RWPE2 (cell line): Measurements from ENCODE around the gene HRH2.

Source experiments
- ATAC-seq: fragments of 200-7000 bp; cut with Tn5 transposase; 3 replicates; pipeline ENCODE4 v1.9.1; 2021; ENCODE audit warnings: low read depth
- DNase-seq: peaks from one replicate; pipeline ENCODE4 v3.0.0-alpha.2; 2020; ENCODE audit warnings: low spot score
- H3K27ac ChIP-seq: fragments of 450-650 bp; 2 replicates; pipeline ENCODE4 v1.5.1; 2017; ENCODE audit warnings: mild to moderate bottlenecking; ENCODE audit not compliant: poor library complexity, severe bottlenecking
- H3K27me3 ChIP-seq: fragments of 250-450 bp; sonication (Bioruptor Pico); 2 replicates; pipeline ENCODE4 v1.5.1; 2021; ENCODE audit warnings: mild to moderate bottlenecking, moderate library complexity; ENCODE audit not compliant: insufficient read depth, poor library complexity, severe bottlenecking
- H3K36me3 ChIP-seq: fragments of 250-450 bp; sonication (Bioruptor Pico); 2 replicates; pipeline ENCODE4 v1.5.1; 2020; ENCODE audit warnings: low read depth, mild to moderate bottlenecking, moderate library complexity
- H3K4me1 ChIP-seq: fragments of 250-450 bp; sonication (Bioruptor Pico); 2 replicates; pipeline ENCODE4 v1.5.1; 2021; ENCODE audit warnings: mild to moderate bottlenecking, moderate library complexity; ENCODE audit not compliant: insufficient read depth, poor library complexity, severe bottlenecking
- H3K4me3 ChIP-seq: fragments of 250-450 bp; sonication (Bioruptor Pico); 2 replicates; pipeline ENCODE4 v1.5.1; 2021; ENCODE audit warnings: mild to moderate bottlenecking, moderate library complexity; ENCODE audit not compliant: severe bottlenecking
- H3K9me3 ChIP-seq: fragments of 250-450 bp; sonication (Bioruptor Pico); 2 replicates; pipeline ENCODE4 v1.5.1; 2021; ENCODE audit warnings: mild to moderate bottlenecking, moderate library complexity; ENCODE audit not compliant: severe bottlenecking
- CTCF ChIP-seq: fragments of 450-650 bp; IDR thresholded peaks from one replicate; pipeline ENCODE4 v1.5.1; 2017; ENCODE audit warnings: mild to moderate bottlenecking, moderate library complexity; ENCODE audit not compliant: poor library complexity, severe bottlenecking

The HRH2 gene

DNA sequence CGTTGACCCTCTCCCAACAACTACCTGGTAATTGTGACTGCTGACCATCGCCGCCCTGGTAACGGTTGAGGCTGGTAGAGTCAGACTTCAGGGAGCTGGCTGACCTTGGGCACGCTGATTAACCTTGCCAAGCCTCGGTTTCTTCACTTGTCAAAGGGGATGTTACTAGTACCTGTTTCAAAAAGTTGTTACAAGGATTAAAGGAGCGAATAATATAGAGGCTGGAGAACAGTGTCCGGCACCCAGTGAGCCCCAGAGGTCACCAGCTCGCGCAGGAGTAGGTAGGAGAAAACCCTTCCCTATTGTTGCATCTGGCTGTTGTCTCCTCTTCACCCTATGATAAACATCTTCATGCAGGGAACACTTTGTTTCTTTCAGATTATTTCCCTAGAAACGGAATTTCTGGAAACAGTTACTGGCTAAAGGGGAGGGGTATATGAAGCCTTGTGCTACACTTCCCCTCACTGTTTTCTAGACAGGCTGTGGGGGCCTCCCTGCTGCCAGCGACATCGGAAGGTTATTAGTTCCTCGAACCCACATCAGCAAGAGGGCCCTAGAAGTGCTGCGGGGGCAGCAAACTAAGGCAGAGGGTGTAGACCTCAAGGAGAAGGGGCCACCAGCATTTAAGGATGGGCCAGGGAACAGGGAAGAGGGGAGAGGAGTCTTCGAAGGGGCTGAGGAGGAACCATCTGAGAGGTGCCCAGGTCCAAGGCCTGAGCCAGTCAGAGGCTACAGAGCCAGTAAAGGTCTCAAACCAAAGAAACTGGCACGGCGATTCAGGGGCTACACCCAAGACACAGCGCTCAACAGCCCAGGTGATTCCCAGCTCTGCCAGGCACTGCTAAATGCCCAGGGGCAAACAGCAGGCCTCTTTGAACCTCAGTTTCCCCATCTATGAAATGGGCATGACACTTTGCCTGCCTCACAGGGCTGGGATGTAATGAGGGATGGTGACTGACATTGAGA, 37.6 kb downstream of the HRH2 start:
- ATAC-seq, result no peak
- H3K27ac ChIP-seq, result no peak overlapping the region
- H3K4me1 ChIP-seq, result no peaks in the 10 kb centered on the region
- H3K9me3 ChIP-seq, result no peaks in the 10 kb centered on the region
- peaks cover 20% of the 10 kb centered on the region for H3K27me3 ChIP-seq
- H3K36me3 ChIP-seq, result no peaks in the 10 kb centered on the region
- peak; percentile 39 for DNase-seq
- H3K4me3 ChIP-seq, result no peak overlapping the region
- no peak for TF ChIP-seq CTCF

DNA sequence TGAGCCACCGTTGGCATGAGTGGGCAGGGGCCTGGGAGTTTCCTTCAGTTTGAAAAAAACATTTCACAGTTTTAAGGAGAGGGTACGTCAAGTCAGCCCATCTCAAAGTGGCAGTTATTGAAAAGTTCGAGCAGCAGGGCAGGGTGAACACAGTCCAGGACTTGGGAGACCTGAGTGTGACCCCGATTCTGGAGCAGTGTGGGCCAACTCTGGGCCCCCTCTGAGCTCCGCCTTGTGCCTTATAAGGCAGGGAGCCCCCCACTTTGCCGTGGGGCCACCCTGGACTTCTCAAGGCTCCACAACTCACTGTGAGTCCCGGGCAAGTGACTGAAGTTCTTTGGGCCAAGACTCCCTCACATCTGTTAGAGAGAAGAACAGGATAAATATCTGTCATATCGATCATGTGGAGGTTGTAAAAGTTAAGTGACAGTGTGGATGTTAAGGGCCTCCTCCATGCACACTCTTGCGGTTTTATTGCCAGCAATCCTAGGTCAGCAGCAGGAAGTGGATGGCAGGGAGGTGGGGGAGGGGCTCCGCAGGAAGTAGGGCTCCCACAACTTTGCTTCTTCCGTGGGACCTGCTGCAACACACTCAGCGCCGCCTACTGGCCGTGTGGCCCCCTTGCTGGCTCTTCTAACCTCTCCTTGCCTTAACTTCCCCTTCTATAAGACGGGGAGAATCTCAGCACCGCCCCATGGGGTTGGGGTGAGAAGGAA, 38.4 kb downstream of the HRH2 start:
- Histone ChIP-seq H3K9me3 (no peaks in the 10 kb centered on the region), H3K4me3 (no peak overlapping the region), H3K27me3 (peaks cover 15% of the 10 kb centered on the region), H3K36me3 (no peaks in the 10 kb centered on the region), H3K27ac (no peak overlapping the region), H3K4me1 (no peaks in the 10 kb centered on the region)
- TF ChIP-seq CTCF, result peak; percentile 65
- ATAC-seq, result no peak
- DNase-seq, result peak; percentile 62

DNA sequence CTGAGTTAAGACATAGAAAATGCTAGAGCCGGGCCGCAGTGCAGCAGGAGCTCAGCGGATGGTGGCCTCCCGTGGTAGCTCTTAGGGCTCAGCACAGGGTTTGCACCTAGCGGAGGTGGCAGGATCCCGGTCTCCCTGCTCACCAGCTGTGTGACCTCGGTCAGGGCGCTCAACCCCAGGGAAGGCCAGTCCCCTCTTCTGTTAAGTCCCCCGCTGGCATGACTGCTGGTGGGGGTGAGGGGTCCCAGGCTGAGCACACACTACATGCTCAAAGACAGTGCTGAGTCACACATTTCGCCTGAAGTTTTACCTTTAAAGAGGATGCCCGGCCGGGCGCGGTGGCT, 39.0 kb downstream of the HRH2 start:
- TF ChIP-seq CTCF, result peak; percentile 47
- Histone ChIP-seq H3K27me3 (peaks cover 13% of the 10 kb centered on the region), H3K4me1 (no peaks in the 10 kb centered on the region), H3K4me3 (no peak overlapping the region), H3K27ac (no peak overlapping the region), H3K9me3 (no peaks in the 10 kb centered on the region), H3K36me3 (no peaks in the 10 kb centered on the region)
- ATAC-seq (no peak), DNase-seq (no peak)

DNA sequence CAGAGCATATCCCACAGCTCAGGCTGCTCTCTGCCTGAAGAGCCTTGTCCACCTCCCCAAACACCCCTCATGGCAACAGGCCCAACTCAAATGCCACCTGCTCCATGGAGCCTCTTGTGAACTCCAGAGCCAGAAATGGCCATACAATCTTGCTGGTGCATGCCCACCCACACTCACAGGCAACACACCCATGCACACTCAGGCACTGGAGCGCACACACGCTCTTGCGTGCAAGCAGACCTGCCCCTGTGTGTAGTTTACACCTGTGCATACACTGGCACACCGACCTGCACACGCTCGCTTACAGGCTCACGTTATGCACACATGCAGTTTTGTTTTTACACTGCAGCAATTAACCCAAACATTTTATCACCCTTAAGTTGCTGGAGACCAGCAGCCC, 40.0 kb downstream of the HRH2 start:
- H3K27ac ChIP-seq, result no peak overlapping the region
- no peak for ATAC-seq
- no peaks in the 10 kb centered on the region for H3K9me3 ChIP-seq
- H3K4me1 ChIP-seq, result no peaks in the 10 kb centered on the region
- peak; percentile 33 for DNase-seq
- peaks cover 8% of the 10 kb centered on the region for H3K27me3 ChIP-seq
- H3K4me3 ChIP-seq, result no peak overlapping the region
- no peaks in the 10 kb centered on the region for H3K36me3 ChIP-seq
- no peak for TF ChIP-seq CTCF
